Stimulated activated CD4-positive, alpha-beta T cell treated with anti-CD3 and anti-CD28 coated beads, Interleukin-4, amount 100 ng/mL, for 1 hour (primary cell): ENCODE results near the gene RFTN1.
"Not testable (repeated sequence)": the region's sequence is repeated elsewhere in the genome, so short reads cannot be mapped to it uniquely, and the experiment has no call there.

Experiments
- DNase-seq: peaks from one replicate; pipeline ENCODE4 v3.0.0-alpha.2; 2020

The RFTN1 gene

GRCh38 chr3:16506884-16507577 lies 6.5 kb downstream of the RFTN1 start:
- no peak for DNase-seq

- DNase-seq, result no peak
These were observed 7.0 kb downstream of the RFTN1 start for GRCh38 chr3:16506451-16506850.

GRCh38 chr3:16504692-16505091 lies 8.8 kb downstream of the RFTN1 start:
- no peak for DNase-seq

GRCh38 chr3:16504242-16504641 lies 9.3 kb downstream of the RFTN1 start:
- DNase-seq, result no peak

- no peak for DNase-seq
These were observed 10.2 kb downstream of the RFTN1 start for GRCh38 chr3:16503191-16503776.

GRCh38 chr3:16502347-16502908 lies 11.1 kb downstream of the RFTN1 start:
- DNase-seq, result no peak

GRCh38 chr3:16501376-16501775 lies 12.1 kb downstream of the RFTN1 start:
- DNase-seq, result no peak

GRCh38 chr3:16500911-16501310 lies 12.6 kb downstream of the RFTN1 start:
- no peak for DNase-seq

GRCh38 chr3:16500093-16500492 lies 13.4 kb downstream of the RFTN1 start:
- no peak for DNase-seq

GRCh38 chr3:16499351-16499750 lies 14.1 kb downstream of the RFTN1 start:
- no peak for DNase-seq

GRCh38 chr3:16498130-16498890 lies 15.2 kb downstream of the RFTN1 start:
- no peak for DNase-seq

- no peak for DNase-seq
These were observed 16.9 kb downstream of the RFTN1 start for GRCh38 chr3:16496408-16497222.

GRCh38 chr3:16496008-16496407 lies 17.5 kb downstream of the RFTN1 start:
- DNase-seq, result no peak

- no peak for DNase-seq
These were observed 18.6 kb downstream of the RFTN1 start for GRCh38 chr3:16494814-16495431.

- DNase-seq, result no peak
These were observed 19.4 kb downstream of the RFTN1 start for GRCh38 chr3:16494094-16494493.

- DNase-seq, result no peak
These were observed 23.4 kb downstream of the RFTN1 start for GRCh38 chr3:16490062-16490619.

- DNase-seq, result not testable (repeated sequence)
These were observed 24.0 kb downstream of the RFTN1 start for GRCh38 chr3:16489326-16490061.

- no peak for DNase-seq
These were observed 24.9 kb downstream of the RFTN1 start for GRCh38 chr3:16488637-16489036.

GRCh38 chr3:16487511-16488175 lies 25.9 kb downstream of the RFTN1 start:
- DNase-seq, result no peak

GRCh38 chr3:16486951-16487480 lies 26.5 kb downstream of the RFTN1 start:
- no peak for DNase-seq
